Measurements from ENCODE around the gene LSG1. TPM values are rescaled to one million over a fixed set of nuclear protein-coding genes. Genes with fewer than 3 reads are reported as not detected.

Gene LSG1
- total and polyA plus RNA-seq, 10 of the 15 experiments (the other 5 are each of a cell fraction or from before 2014, with no cell fraction given), result 14.3 to 75.6 (median 54.4) TPM

GRCh38 chr3:194682694-194683310 is 10.8 kb upstream of the LSG1 start (continued):
- no peak for TF ChIP-seq ZBTB33 (IDR thresholded peaks at IDR 0.05)
- TF ChIP-seq ZSCAN29 (IDR thresholded peaks at IDR 0.05), result no peak
- no peak for TF ChIP-seq CBX5 (IDR thresholded peaks at IDR 0.05; ENCODE audit: low read depth)
- TF ChIP-seq, protein P1, sequence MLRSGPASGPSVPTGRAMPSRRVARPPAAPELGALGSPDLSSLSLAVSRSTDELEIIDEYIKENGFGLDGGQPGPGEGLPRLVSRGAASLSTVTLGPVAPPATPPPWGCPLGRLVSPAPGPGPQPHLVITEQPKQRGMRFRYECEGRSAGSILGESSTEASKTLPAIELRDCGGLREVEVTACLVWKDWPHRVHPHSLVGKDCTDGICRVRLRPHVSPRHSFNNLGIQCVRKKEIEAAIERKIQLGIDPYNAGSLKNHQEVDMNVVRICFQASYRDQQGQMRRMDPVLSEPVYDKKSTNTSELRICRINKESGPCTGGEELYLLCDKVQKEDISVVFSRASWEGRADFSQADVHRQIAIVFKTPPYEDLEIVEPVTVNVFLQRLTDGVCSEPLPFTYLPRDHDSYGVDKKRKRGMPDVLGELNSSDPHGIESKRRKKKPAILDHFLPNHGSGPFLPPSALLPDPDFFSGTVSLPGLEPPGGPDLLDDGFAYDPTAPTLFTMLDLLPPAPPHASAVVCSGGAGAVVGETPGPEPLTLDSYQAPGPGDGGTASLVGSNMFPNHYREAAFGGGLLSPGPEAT (IDR thresholded peaks at IDR 0.05; ENCODE audit: low read depth), result peak; percentile 51; the same call in 1 of the 2 replicates
- TF ChIP-seq HDAC6 (IDR thresholded peaks at IDR 0.05; ENCODE audit: unreplicated experiment), result no peak
- peak; percentile 58; the same call in 1 of the 2 replicates for TF ChIP-seq BACH1 (IDR thresholded peaks at IDR 0.05; ENCODE audit: borderline replicate concordance)
- no peak for TF ChIP-seq PAX8 (IDR thresholded peaks at IDR 0.05)
- TF ChIP-seq YY1 (IDR thresholded peaks at IDR 0.05; ENCODE audit: low read depth, low read length), result peak; percentile 76
- TF ChIP-seq MTA2 (IDR thresholded peaks at IDR 0.05; ENCODE audit: low read depth), result no peak
- no peak for TF ChIP-seq NFYB (IDR thresholded peaks at IDR 0.05; ENCODE audit: insufficient read depth, low read depth, low read length)
- TF ChIP-seq PBX3 (IDR thresholded peaks at IDR 0.05; ENCODE audit: insufficient replicate concordance, low read depth, low read length), result no peak
- no peak for TF ChIP-seq POU2F2 (IDR thresholded peaks at IDR 0.05; ENCODE audit: borderline replicate concordance, low read depth, low read length)
- TF ChIP-seq, protein P2, sequence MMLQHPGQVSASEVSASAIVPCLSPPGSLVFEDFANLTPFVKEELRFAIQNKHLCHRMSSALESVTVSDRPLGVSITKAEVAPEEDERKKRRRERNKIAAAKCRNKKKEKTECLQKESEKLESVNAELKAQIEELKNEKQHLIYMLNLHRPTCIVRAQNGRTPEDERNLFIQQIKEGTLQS (IDR thresholded peaks at IDR 0.05; ENCODE audit: borderline replicate concordance, extremely low read depth, low read depth, low read length), result no peak
- peak; percentile 11 for TF ChIP-seq SP1 (IDR thresholded peaks at IDR 0.05; ENCODE audit: low read depth, low read length)
- no peak for TF ChIP-seq SRF (IDR thresholded peaks at IDR 0.05; ENCODE audit: low read depth in 2 of 2, low read length in 2 of 2)
- no peak for TF ChIP-seq TCF7 (IDR thresholded peaks at IDR 0.05; ENCODE audit: borderline replicate concordance)
- no peak for TF ChIP-seq SMAD5 (IDR thresholded peaks at IDR 0.05; ENCODE audit: low read depth)
- no peak for TF ChIP-seq PKNOX1 (IDR thresholded peaks at IDR 0.05)
- TF ChIP-seq, protein P3, sequence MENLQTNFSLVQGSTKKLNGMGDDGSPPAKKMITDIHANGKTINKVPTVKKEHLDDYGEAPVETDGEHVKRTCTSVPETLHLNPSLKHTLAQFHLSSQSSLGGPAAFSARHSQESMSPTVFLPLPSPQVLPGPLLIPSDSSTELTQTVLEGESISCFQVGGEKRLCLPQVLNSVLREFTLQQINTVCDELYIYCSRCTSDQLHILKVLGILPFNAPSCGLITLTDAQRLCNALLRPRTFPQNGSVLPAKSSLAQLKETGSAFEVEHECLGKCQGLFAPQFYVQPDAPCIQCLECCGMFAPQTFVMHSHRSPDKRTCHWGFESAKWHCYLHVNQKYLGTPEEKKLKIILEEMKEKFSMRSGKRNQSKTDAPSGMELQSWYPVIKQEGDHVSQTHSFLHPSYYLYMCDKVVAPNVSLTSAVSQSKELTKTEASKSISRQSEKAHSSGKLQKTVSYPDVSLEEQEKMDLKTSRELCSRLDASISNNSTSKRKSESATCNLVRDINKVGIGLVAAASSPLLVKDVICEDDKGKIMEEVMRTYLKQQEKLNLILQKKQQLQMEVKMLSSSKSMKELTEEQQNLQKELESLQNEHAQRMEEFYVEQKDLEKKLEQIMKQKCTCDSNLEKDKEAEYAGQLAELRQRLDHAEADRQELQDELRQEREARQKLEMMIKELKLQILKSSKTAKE (IDR thresholded peaks at IDR 0.05; ENCODE audit: low read depth, poor library complexity, severe bottlenecking), result peak; percentile 44
- TF ChIP-seq DPF2 (IDR thresholded peaks at IDR 0.05), result 0 out of 2 replicates have a peak, but pooled peaks have one; percentile 22
